ENCODE data around the gene JPT2. TPM values are rescaled to one million over a fixed set of nuclear protein-coding genes. Genes with fewer than 3 reads are reported as not detected.

Gene JPT2
- total RNA-seq, 1 experiment from 2014 or later = 200 TPM

DNA sequence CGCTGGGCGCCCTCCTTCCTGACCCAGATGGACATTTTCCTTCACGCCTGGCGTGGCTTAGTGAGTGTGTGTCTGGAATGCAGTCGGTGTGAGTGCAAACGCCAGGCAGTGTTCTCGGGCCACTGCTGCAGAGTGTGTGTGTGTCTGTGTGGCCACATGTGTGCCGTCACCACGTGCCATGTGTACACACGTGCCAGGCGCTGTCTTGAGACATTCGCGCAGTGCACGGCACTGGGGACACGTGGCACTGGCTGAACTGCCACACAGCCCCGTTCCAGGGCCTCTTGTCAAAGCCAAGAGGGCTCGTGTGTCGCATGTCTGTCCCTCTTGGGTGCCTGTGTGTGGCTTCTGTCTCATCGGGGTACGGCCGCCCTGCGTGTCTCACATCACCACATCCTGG, 56.7 kb downstream of the JPT2 start:
- peaks cover 6% of the 10 kb centered on the region for H3K9me3 ChIP-seq (ENCODE audit: low read depth, low read length, poor library complexity, severe bottlenecking)
- no peaks in the 10 kb centered on the region for H3K4me1 ChIP-seq (ENCODE audit: insufficient read depth, low read length, poor library complexity, severe bottlenecking)
- H3K4me3 ChIP-seq (ENCODE audit: low read depth, low read length, poor library complexity, severe bottlenecking) = no peak overlapping the region
- no TSS peak for BruUV-seq (replicated peaks)
- CTCF ChIA-PET = no interaction called here
- intact Hi-C loops (cut with micrococcal nuclease; ENCODE audit: unreplicated experiment) = no loop called here
- no peak for DNase-seq (ENCODE audit: low spot score)
- H3K36me3 ChIP-seq (ENCODE audit: insufficient read depth, low read length, poor library complexity, severe bottlenecking) = peaks cover 8% of the 10 kb centered on the region
- no peaks in the 10 kb centered on the region for H3K27me3 ChIP-seq (replicated peaks; ENCODE audit: insufficient read depth, low read depth, low read length, poor library complexity)
- POLR2A ChIA-PET (ENCODE audit: low non-redundant PET) = no interaction called here
- no peak for TF ChIP-seq EZH2 (IDR thresholded peaks at IDR 0.05; ENCODE audit: borderline replicate concordance, low read depth, low read length, poor library complexity, severe bottlenecking)
- TF ChIP-seq, protein P1, sequence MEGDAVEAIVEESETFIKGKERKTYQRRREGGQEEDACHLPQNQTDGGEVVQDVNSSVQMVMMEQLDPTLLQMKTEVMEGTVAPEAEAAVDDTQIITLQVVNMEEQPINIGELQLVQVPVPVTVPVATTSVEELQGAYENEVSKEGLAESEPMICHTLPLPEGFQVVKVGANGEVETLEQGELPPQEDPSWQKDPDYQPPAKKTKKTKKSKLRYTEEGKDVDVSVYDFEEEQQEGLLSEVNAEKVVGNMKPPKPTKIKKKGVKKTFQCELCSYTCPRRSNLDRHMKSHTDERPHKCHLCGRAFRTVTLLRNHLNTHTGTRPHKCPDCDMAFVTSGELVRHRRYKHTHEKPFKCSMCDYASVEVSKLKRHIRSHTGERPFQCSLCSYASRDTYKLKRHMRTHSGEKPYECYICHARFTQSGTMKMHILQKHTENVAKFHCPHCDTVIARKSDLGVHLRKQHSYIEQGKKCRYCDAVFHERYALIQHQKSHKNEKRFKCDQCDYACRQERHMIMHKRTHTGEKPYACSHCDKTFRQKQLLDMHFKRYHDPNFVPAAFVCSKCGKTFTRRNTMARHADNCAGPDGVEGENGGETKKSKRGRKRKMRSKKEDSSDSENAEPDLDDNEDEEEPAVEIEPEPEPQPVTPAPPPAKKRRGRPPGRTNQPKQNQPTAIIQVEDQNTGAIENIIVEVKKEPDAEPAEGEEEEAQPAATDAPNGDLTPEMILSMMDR (conservative IDR thresholded peaks at IDR 0.05; ENCODE audit: low read depth, low read length) = no peak
- H3K27ac ChIP-seq (ENCODE audit: low read depth, low read length, poor library complexity, severe bottlenecking) = no peak overlapping the region

DNA sequence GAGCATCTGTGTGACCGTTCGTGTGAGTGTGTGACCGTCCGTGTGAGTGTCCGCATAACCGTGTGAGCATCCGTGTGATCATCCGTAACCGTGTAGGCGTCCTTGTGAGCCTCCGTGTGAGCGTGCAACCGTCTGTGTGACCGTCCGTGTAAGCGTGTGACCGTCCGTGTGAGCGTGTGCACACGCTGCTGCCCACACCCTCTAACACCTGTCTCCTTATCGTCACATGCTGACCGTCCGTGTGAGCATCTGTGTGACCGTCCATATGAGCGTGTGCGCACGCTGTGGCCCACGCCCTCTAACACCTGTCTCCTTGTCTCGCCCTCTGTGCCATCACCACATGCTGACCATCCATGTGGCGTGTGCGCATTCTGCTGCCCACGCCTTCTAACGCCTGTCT, 62.2 kb downstream of the JPT2 start:
- ChIA-PET CTCF (no interaction called here), POLR2A (ENCODE audit: low non-redundant PET) (no interaction called here)
- peaks cover 6% of the 10 kb centered on the region for H3K9me3 ChIP-seq (ENCODE audit: low read depth, low read length, poor library complexity, severe bottlenecking)
- no TSS peak for BruUV-seq (replicated peaks)
- H3K4me1 ChIP-seq (ENCODE audit: insufficient read depth, low read length, poor library complexity, severe bottlenecking) = no peaks in the 10 kb centered on the region
- no peak overlapping the region for H3K27ac ChIP-seq (ENCODE audit: low read depth, low read length, poor library complexity, severe bottlenecking)
- intact Hi-C loops (cut with micrococcal nuclease; ENCODE audit: unreplicated experiment) = no loop called here
- H3K4me3 ChIP-seq (ENCODE audit: low read depth, low read length, poor library complexity, severe bottlenecking) = no peak overlapping the region
- no peak for TF ChIP-seq EZH2 (IDR thresholded peaks at IDR 0.05; ENCODE audit: borderline replicate concordance, low read depth, low read length, poor library complexity, severe bottlenecking)
- TF ChIP-seq, protein P1 (conservative IDR thresholded peaks at IDR 0.05; ENCODE audit: low read depth, low read length) = no peak
- DNase-seq (ENCODE audit: low spot score) = no peak
- no peaks in the 10 kb centered on the region for H3K27me3 ChIP-seq (replicated peaks; ENCODE audit: insufficient read depth, low read depth, low read length, poor library complexity)
- H3K36me3 ChIP-seq (ENCODE audit: insufficient read depth, low read length, poor library complexity, severe bottlenecking) = peaks cover 2% of the 10 kb centered on the region

- intact Hi-C loops (cut with micrococcal nuclease; ENCODE audit: unreplicated experiment) = no loop called here
- POLR2A ChIA-PET (ENCODE audit: low non-redundant PET) = no interaction called here
- Histone ChIP-seq H3K36me3 (ENCODE audit: insufficient read depth, low read length, poor library complexity, severe bottlenecking) (peaks cover 2% of the 10 kb centered on the region), H3K4me1 (ENCODE audit: insufficient read depth, low read length, poor library complexity, severe bottlenecking) (no peaks in the 10 kb centered on the region), H3K27ac (ENCODE audit: low read depth, low read length, poor library complexity, severe bottlenecking) (no peak overlapping the region), H3K4me3 (ENCODE audit: low read depth, low read length, poor library complexity, severe bottlenecking) (no peak overlapping the region), H3K9me3 (ENCODE audit: low read depth, low read length, poor library complexity, severe bottlenecking) (peaks cover 6% of the 10 kb centered on the region), H3K27me3 (replicated peaks; ENCODE audit: insufficient read depth, low read depth, low read length, poor library complexity) (no peaks in the 10 kb centered on the region)
- no peak for TF ChIP-seq EZH2 (IDR thresholded peaks at IDR 0.05; ENCODE audit: borderline replicate concordance, low read depth, low read length, poor library complexity, severe bottlenecking)
- TF ChIP-seq, protein P1 (conservative IDR thresholded peaks at IDR 0.05; ENCODE audit: low read depth, low read length) = no peak
- CTCF ChIA-PET = no interaction called here
- no peak for DNase-seq (ENCODE audit: low spot score)
- no TSS peak for BruUV-seq (replicated peaks)
These were observed 62.9 kb downstream of the JPT2 start for GRCh38 chr16:1740781-1741490.

Measured in A673 (cell line).